HG02852 (cell line): ENCODE results near the gene PLD5.
"Not testable (repeated sequence)": the region's sequence is repeated elsewhere in the genome, so short reads cannot be mapped to it uniquely, and the experiment has no call there.

Experiments
- ATAC-seq: cut with Tn5 transposase; IDR thresholded peaks from one replicate; pipeline ENCODE4 v1.9.1; 2021; ENCODE audit warnings: mild to moderate bottlenecking, moderate library complexity; ENCODE audit not compliant: unreplicated experiment

The PLD5 gene

DNA sequence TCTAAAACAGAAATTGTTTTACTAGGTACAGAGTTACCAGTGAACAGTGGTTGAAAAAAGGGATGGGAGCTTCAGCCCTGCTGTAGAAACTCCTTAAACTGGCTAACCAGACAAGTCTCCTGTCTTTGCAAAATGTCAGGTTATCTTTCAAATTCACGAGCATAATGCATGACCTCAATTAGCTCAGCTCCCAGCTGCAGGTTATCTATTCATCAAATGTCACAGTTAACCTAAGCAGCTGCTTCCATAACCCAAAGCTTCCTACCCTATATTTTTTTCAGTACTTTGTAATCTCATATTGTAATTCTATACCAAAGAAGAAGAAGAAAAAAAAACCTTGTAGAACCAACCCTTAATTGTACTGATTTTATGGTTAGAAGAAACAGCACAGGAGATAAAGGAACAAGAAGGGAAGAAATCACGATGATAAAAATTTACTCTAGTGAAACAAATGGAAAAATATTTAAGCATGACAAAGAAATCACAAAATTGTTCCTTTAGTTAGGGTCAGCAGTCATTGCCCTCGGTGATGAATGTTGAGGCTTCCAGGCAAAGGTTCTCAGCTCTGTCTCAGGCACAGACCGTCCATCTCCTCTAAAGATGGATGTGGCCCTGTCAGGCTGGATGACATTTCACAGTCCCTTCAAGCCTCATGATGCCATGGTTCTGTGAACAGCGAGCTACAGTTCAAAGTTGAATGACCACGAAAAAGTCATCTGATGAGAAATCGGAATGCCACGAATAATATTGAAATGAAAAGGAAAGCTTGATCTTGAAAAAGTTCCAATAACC is 95.9 kb downstream of the PLD5 start:
- no peak for ATAC-seq

DNA sequence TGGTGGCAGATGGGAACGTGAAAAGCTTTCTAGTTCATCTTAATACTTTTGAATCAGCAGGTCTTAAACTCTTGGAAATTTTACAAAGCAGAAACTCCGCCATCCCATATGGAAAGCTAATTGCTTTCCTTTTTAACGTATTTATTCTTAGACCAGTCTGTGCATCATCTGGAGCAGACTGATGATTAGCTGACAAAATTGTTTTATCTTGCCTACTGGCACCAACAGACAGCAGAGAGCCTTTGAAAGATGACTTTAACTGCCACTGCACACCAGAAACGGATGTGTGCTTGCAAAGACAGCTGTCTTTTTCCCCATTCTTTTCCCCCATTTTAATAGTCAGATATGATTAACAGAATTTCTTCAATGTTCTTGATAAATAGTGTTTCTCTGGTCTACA is 97.0 kb downstream of the PLD5 start:
- ATAC-seq, result no peak

GRCh38 chr1:242426271-242426905 is 98.1 kb downstream of the PLD5 start:
- no peak for ATAC-seq

DNA sequence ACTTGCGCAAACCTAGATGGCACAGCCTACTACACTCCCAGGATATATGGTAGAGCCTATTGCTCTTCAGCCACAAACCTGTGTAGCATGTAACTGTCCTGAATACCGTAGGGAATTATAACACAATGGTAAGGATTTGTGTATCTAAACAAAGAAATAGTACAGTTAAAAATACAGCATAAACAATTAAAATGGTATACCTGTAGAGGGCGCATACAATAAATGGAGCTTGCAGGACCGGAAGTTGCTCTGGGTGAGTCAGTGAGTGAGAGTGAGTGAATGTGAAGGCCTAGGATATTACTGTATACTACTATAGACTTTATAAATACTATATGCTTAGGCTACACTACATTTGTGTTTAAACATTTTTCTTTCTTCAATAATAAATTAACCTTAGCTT is 99.3 kb downstream of the PLD5 start:
- ATAC-seq, result no peak

- no peak for ATAC-seq
Observed at GRCh38 chr1:242416657-242417056, 107.8 kb downstream of the PLD5 start.

GRCh38 chr1:242412921-242413320 is 111.6 kb downstream of the PLD5 start:
- no peak for ATAC-seq

GRCh38 chr1:242411901-242412300 is 112.6 kb downstream of the PLD5 start:
- ATAC-seq, result no peak

- ATAC-seq, result no peak
Observed at GRCh38 chr1:242405947-242406346, 118.5 kb downstream of the PLD5 start.

GRCh38 chr1:242404296-242404695 is 120.2 kb downstream of the PLD5 start:
- ATAC-seq, result no peak

DNA sequence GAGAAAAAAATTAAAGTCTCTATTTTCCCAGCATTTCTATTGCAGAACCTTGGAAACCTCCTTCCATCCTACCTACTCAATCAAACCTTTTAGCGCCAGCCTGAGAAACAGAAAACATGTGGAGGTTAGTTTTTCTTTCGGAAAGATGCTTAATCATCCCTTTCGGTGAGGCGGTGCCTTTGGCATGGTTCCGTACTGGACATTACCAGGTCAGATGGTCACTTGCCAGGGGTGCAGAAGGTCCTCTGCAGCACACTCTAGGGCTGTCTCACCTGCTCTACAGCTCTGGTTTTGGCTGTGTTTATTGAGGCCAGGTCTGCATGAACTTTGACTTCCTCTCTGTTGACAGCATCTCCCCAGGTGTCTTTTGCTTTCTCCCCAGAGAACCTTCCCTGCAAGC is 121.5 kb downstream of the PLD5 start:
- ATAC-seq, result no peak

DNA sequence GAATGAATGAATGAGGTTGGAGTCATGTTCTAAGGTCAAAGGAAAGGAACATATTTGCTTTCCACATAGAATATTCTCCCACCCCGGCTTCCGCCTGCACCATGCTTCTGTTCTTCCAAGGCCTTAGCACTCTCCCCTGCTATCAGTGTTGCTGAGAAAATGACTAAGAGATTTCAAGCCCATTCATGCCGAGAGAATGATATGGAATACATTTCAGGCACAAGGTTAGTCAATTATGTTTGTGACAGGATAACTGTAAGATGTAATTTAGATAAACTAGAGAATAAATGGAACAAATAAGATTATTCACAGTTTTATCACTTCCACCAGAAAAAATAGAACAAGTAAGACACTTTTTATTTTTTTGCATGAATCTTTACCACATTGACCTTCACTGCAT is 122.6 kb downstream of the PLD5 start:
- ATAC-seq, result no peak

- no peak for ATAC-seq
Observed at GRCh38 chr1:242398351-242398750, 126.1 kb downstream of the PLD5 start.

DNA sequence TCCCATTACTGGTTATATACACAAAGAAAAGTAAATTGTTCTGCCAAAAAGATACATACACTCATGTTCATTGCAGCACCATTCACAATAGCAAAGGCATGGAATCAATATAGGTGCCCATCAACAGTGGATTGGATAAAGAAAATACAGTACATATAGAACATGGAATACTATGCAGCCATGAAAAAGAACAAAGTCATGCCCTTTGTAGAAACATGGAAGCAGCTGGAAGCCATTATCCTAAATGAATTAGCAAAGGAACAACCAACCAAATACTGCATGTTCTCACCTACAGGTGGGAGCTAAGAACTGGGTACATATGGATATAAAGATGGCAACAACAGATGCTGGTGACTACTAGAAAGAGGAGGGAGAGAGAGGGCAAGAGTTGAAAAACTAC is 132.6 kb downstream of the PLD5 start:
- ATAC-seq, result no peak

GRCh38 chr1:242376121-242376520 is 148.4 kb downstream of the PLD5 start:
- not testable (repeated sequence) for ATAC-seq

GRCh38 chr1:242350446-242350845 is 174.1 kb downstream of the PLD5 start:
- ATAC-seq, result not testable (repeated sequence)

DNA sequence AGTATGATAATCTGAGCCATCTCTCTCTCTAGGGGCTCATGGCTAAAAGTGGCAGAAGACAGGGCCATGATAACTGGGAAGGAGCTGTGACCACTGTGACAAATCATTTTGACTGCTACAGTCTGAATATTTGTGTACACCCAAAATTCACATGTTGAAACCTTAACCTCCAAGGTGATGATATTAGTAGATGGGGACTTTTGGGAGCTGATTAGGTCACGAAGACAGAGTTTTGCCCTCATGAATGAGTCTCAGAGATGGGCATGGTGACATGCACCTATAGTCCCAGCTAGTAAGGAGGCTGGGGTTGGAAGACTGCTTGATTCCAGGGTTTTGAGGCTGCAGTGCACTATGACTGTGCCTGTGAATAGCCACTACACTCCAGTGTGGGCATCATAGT is 174.9 kb downstream of the PLD5 start:
- ATAC-seq, result no peak

DNA sequence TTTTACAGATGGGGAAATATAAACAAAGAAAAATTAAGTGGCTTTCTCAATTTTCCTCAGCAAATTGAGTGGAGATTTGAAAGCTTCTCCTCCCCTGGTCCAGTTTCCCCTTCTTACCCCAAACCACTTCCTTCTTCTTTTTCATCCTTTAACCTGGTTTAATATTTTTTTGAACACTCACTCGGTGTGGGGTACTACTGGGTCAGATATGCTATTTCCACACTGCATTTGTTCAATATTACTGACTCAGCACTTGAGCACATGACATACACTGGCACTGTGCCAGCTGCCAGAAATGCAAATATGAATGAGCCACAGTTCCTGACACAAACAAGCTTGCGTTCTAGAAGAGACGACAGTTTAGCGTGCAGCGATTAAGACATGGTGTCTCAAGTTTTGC is 193.6 kb downstream of the PLD5 start:
- not testable (repeated sequence) for ATAC-seq

DNA sequence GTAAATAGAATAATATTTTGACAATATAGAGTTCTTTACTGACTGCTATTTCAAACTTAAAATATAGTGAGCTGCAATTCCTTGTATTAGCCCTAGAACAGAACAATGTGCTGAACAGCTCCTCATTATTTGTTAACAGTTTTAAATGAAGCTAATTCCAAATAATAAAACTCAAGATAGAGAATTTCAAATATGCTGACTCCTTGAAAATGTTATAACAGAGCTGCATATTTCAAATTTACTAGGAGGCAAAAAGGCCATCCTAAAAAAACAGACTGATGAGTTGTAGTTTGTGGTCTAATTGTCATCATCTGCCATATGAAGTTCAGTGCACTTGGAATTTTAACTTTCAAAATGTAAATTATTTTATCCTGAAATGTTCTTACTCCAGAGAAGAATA is 197.1 kb downstream of the PLD5 start:
- not testable (repeated sequence) for ATAC-seq

DNA sequence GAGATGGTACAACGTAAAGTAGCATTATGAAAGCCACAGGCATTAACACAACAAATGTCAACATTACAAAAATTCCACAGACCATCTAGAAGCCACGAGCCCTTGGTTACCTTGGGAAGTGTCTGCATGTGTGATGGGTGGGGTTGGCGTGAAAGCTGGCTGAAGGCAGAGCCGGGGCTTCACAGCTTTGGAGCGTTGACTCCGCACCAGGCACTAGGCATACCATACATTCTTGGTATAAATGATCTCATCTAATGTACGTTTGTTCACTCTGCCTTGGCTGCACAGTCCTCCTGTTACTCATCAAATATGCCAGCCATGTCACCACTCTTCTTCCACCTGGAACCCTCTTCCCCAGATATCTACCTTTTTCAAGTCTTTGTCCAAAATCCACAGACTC is 202.5 kb downstream of the PLD5 start:
- ATAC-seq, result not testable (repeated sequence)

DNA sequence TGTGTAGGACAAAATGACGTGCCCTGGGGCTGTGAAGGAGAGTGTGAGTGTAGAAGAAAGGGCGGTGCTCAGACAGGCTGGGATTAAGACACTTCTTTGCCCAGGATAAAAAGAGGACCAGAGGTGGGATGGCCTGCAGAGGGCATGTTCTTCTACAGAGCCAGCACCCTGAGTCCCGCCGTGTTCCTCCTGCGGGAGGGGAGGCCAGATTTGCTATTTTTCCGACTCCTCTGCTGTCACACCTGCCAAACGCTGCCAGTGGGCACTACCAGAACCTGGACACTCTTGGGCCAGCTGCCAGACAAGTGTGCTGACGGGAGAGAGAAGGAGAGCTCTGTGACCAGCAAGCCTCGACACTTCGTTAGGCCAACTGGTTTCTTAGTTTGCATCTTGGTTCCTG is 206.4 kb downstream of the PLD5 start:
- no peak for ATAC-seq

GRCh38 chr1:242314865-242315264 is 209.6 kb downstream of the PLD5 start:
- not testable (repeated sequence) for ATAC-seq

GRCh38 chr1:242314085-242314649 is 210.3 kb downstream of the PLD5 start:
- not testable (repeated sequence) for ATAC-seq
